HG03558 (cell line): Measurements from ENCODE around the gene CD9.

ENCODE experiments used
- ATAC-seq: cut with Tn5 transposase; IDR thresholded peaks from one replicate; pipeline ENCODE4 v1.9.1; 2021; ENCODE audit warnings: moderate number of reproducible peaks; ENCODE audit not compliant: unreplicated experiment; ENCODE audit errors: extremely low read depth

CD9 gene

DNA sequence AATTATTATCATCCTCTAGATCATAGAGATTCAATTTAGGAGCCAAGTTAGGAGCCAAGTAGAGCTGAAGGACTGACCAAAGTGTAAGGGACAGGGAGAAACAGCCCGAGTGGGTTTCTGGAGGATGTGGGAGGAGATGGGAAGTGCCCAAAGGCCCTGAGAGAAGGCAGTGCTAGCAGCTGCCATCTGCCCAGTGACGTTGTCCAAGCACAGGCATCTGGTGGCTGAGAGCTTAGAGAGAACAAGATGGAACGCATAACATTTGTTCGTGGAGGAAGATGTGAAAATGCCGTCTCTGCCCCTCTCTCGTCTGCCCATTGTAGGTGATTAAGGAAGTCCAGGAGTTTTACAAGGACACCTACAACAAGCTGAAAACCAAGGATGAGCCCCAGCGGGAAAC is 34.7 kb downstream of the CD9 start:
- ATAC-seq = no peak

DNA sequence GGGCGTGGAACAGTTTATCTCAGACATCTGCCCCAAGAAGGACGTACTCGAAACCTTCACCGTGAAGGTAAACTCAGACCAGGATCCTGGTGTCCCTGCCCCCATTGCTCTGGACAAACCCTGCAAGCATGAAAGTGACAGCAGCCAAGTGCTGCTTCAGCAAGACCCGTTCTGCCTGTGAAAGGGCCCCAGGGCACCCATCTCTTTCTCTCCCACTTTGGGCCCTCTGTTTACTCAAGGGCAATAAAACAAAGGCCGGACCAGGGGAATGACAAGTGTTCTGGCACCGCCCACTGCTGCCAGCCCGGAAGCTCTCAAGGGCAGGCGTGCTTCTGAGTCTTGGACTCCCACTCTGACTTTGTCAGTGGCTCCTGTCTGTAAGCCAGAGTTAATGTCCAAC is 35.3 kb downstream of the CD9 start:
- ATAC-seq = no peak

DNA sequence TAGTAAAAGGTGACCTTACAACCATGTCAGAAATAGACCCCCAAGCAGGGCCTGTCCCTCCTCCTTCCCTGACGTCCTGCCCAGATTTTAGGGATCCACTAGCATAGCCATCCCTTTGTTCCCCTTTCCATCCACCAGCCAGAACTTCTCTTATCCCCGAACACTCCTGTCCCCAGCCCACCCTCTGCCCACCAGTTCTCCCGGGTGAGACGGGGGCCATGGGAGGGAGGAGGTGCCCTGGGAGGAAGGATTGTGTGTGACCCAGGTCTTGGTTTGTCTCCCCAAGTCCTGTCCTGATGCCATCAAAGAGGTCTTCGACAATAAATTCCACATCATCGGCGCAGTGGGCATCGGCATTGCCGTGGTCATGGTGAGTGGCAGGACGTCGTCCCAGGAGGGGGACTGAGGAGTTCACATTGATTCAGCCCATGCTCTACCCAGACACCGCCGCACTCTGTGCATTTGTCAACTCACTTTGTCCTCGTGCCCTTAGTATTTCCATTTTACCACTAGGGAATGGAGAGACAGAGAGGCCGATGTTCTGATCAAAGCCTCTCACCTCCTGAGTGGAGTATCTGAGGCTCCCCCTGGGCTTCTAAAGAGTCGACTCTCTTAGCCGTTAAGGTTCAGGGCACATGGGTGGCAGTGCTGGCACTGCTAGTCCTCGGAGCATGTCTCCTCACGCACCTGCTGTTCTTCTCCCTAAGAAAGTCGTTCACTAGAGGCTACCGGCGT is 35.9 kb downstream of the CD9 start:
- ATAC-seq = no peak

DNA sequence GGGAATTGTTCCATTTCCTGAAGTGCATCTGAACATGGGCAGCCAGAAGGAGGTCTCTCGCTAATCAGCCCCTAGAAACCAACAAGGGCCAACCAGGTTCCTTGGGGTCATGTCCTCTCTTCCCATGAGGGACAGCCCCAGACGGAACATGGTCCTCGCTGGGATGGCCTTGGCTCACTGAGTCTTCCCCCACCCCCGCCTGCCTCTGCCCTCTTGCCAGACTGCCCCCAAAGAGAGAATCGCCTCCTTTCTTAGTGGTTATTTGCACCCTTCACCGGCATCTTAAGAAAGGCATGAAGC is 36.4 kb downstream of the CD9 start:
- ATAC-seq = no peak

DNA sequence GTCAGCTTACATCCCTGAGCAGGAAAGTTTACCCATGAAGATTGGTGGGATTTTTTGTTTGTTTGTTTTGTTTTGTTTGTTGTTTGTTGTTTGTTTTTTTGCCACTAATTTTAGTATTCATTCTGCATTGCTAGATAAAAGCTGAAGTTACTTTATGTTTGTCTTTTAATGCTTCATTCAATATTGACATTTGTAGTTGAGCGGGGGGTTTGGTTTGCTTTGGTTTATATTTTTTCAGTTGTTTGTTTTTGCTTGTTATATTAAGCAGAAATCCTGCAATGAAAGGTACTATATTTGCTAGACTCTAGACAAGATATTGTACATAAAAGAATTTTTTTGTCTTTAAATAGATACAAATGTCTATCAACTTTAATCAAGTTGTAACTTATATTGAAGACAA is 37.6 kb downstream of the CD9 start:
- no peak for ATAC-seq

DNA sequence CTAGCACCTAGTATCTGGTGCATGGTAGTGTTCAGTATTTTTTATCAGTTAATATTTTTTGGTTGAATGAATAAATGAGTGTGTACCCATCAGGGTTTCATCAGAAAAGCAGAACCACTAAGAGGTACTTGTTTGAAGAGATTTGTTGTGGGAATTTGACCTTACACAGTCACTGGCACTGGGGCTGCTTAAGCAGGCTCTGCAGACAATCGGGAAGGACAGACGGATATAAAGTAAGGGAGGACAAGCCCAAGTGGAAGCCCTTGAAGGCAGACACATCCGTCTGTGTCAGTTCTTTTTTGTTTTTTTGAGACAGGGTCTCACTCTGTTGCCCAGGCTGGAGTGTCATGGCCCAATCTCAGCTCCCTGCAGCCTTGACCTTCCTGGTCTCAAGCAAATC is 38.7 kb downstream of the CD9 start:
- no peak for ATAC-seq

DNA sequence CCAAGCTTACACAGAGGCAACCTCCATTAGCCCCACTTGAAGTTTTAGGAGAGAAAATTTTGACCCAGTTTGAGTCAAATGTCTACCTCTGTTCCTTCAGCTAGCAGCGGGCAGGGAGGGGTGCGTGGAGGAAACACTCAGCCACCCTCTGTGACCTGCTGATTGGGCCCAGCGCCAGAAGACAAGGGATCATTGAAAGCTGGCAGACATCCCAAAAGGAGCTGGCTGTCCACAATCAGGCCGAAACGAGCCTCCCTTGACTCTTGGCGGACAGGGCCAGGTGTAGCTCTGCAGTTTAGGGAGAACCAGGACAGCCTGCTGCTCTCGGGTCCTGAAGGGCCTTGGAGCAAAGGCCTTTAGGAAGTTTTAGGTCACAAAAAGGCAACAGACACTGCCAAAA is 41.3 kb downstream of the CD9 start:
- ATAC-seq = no peak

DNA sequence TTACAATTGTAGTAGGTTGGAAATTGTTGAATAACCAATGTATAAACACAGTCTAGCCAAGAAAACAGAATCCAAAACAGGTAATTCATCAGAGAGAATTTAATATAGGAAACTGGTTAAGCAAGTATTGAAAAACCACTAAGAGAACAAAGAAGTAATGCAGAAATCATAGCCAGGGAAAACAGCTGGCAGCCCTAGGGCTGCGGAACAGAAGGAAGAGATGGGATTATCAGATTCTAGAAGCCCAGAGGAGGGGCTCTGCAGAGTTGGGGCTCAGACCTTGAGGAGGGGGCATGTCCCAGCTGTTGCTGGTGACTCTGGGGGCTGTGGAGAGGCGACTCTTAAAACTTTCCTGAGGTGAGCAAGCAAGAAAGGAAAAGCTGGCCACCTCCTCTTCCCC is 49.4 kb downstream of the CD9 start:
- ATAC-seq = no peak

DNA sequence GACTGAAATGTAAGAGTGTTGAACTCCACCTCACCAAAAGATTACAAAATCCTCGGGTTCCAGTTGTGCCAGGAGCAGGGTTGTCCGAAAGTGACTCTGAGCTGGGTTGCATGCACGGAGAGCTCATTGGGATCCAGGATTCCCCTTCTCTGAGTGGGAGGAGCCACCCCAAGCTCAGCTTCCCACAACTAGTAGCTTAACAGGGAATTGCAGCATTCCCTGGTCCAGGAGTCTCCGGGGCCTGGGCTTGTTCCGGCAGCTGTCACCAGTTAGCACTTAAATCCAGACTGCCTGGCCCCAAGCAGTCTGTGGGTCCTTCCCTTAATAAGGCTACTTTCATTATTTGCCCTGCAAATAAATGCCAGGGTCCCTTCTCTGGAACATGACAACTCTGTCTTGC is 50.1 kb downstream of the CD9 start:
- ATAC-seq = no peak

DNA sequence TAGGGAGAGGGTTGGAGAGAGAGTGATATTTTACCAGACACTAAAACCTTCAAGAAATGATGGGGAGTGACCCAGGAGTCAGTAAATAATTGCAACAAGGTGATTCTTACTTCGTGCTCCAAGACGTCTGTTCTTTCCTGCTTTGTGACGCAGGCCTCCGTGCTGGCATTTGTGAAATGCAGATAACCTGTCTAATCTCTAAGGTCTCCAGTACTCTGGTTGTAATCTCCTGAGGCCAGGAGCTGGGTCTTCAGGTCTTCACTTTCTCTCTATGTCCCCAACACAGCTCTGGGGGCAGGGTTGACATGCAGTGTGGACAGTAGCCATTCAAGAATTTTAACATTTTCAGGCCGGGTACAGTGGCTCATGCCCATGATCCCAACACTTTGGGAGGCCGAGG is 53.1 kb downstream of the CD9 start:
- no peak for ATAC-seq

DNA sequence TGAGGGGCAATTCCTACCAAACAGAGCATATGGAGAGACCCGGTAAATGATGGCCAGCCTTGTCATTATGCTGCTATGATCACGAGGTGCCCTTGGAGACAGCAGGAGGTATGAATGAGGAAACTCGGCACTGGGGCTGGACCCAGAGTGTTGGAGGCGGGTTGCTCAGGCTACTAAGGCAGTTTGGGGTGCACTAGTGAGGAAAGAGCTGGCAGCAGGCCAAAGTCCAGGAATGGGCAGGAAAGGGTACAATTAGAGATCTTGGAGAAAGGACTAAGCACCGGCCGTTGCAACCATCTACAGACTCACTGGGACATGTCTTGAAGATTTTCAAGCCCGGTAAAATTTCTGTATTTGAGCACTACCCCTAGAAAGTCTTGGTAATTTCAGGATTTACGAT is 54.3 kb downstream of the CD9 start:
- no peak for ATAC-seq

DNA sequence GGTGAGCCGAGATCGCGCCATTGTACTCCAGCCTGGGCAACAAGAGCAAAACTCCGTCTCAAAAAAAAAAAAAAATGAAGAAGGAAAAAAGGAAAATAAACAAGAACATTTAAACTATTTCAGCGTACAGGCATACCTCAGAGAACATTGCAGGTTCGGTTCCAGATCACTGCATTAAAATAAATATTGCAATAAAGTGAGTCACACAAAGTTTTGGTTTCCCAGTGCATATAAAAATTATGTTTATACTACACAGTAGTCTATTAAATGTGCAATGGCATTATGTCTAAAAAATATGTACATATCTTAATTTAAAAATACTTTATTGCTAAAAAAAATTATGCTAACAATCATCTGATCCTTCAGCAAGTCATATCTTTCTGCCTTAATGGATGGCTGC is 56.8 kb downstream of the CD9 start:
- no peak for ATAC-seq

DNA sequence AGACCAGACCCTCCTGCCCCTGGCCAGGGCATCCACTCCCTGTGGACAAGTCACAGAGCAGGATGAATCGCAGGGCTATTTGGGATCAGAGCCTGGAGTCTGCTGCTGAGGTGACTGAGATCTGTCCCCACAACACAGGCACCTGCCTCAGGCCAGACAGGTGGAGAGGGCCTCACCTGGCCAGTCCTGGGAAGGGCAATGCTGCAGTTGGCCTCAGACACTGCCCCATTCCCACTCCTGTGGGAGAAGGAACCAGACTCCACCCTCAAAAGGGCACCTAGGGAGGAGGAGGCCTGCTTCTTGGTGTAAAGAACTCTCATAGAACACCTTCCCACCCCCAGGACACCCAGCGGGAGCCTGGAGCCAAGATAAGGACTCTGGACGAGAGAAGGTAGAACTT is 62.0 kb downstream of the CD9 start:
- no peak for ATAC-seq

DNA sequence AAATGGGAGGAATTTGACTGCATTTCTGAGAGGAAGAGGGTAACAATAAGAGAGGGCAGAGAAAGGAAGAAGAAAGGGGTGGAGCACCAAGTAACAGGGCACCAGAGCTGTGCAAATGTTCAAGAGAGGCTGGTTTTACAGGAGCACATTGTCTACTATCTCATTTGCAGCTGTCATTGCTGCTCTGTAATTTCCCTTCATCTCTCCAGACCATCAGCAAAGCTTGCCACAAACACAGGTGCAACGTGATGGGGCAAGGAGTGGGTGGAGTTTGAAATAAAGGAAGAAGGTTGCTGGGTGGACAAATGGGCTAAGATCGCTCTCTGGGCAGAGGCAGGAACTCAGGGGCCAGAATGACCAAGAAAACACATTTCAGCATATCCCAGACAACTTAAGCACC is 62.4 kb downstream of the CD9 start:
- no peak for ATAC-seq

DNA sequence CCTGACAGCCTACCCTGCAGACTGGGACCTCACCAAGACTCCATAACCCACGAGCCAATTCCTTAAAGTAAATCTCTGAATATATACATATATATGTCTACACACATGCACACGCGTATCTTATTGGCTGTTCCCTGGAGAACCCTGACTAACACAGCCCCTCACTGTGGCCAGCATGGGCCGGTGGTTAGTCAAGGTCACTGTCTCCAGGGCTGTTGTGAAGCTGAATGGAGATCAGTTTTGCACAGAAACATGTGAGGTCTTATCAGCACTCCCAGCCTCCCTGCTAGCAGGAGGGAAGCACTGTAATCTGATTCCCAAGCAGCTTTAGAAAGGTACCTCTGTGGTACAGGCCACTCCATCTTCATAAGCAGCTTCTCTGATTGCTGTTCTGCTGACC is 63.7 kb downstream of the CD9 start:
- no peak for ATAC-seq

DNA sequence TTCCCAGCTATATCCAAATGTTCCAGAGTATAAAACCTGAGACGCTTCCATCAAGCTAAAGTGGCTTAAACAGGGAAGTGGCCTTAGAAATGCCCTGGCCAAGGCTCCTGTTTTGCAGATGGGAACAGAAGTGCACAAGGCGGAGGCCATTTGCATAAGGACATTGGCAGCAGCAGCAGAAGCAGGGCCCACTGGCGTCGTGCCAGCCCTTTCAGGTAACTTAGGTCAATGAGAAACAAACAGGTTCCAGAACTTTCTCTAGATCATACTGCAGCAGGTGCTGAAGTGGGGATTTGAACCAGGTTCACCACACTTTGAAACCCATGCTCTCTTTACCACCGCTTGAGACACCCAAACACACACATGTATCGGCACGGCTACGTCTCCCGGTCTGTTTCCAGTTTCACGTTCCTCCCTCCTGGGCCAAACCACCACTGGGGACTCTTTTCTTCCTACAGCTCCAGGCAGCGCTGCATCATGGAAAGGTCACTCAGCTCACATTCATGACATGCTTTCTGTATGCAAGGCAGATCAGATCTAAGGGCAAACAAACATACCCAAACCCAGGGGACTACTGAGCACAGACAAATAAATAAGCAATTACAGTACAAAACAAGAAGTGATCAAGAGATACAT is 64.3 kb downstream of the CD9 start:
- no peak for ATAC-seq

DNA sequence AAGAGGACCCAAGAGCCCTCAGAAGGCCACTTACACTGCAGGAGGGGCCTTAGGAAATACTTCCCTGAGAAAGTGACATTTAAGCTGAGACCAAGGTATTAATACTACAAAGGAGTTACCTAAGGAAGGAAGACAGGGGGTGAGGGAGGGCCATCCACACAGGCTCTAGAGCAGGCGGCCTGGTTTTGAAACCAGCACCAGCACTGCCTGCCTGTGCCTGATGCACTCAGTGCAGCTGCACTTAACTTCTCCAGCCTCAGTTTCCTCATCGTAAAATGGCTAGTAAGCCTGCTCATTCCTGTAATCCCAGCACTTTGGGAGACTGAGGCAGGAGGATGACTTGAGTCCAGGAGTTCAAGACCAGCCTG is 64.8 kb downstream of the CD9 start:
- ATAC-seq = no peak

DNA sequence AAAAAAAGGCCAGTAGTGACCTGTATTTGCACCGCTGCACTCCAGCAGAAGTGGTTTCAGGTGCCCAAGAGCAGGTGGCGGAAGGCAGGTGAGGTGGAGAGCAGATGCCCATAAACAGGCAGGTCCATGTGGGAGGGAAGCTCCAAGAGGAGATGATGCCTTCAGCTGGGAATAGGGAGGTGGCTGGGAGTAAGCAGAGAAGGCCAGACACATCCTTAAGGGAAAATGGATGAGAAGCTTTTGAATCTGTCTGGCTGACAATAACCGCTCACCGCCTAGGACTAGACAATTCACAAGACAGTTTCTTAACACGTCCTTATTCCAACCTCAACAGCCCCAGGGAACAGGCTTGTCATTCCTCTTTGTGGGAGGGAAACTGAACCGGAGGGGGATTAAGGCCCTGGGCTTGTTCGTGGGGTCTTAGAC is 66.4 kb downstream of the CD9 start:
- no peak for ATAC-seq

DNA sequence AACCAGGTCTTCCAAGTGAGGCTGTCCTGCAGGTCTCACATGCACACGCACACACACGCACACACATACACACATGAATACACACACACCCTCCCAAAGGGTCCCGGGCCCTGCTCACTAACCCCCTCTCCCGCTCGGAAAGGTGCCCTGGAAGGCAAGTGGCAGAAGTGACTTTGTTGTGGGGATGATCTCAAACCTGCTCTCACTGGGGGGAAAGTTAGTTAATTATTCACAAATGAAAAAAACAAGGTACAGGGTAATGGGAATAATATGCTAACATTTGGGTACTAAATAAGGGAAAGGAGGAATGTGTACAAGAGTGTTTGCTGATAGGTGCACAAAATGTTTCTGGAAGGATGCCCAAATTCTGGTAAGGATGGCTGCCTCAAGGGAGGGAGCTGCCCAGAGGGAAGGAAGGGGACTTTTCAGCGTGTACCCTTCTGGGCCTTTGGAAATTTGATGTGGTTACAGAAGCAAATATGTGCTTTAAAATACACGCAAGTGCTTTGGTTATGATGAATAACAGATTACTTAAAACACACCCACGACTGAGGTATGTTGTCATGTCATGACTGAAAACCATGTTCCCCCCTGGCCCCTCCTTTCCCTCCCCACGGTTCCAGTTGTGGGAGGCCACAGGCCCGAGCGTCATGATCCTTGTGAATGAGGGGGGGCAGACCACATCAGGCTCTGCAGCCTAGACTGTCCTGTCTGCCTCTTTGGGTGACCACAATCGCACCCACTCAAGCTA is 66.9 kb downstream of the CD9 start:
- no peak for ATAC-seq

DNA sequence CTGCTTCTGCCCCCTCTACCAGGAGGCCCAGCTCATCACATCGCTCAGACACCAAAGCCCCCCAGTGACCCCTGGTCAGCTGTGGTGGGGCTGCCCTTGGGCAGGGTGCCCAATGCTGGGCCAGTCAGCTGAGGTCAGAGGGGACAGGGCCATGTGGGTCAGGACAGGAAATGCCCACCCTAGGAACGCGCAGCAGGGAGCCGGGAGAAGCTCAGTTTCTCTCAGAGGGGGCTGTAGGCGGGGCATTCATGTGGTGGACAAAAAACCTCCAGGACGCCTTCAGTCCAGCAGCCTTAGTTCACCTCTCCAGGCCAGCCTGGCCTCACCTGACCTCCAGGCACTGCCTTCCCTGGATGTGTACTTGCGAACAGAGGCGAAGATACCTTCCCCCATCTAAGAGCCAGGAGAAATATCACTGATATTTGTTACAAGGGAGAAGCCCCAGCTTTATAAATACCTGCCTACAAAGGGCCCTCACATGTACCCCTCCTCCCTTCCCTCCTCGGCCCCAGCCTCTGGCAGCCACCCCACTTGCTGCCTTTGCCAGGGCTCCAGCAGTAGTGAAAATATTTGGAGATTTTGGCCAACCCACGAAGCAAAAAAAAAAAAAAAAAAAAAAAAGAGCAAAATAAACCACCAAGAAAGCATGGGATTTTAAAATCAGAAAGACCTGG is 68.4 kb downstream of the CD9 start:
- ATAC-seq = no peak

DNA sequence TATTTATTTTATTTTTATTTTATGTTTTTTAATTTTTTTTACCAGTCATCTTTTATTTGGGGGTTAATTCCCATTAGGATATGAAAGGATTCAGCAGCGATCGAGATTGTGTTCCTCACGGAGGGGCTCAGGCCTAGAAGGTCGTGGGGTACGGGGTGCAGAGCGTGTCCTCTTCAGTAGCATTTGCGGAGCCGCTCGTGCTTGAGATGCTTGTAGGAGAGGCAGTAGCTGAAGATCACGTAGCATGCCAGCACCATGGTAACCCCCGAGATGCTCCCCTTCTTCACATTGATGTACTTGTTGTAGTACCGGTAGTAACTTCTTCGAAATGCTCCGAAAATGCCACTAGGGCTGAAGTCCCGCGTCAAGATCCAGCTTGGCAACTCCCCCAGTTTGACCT is 69.8 kb downstream of the CD9 start:
- no peak for ATAC-seq
